Keratinocyte (primary cell): ENCODE measurements around the gene SEC14L2. TPM values are rescaled to one million over a fixed set of nuclear protein-coding genes. Genes with fewer than 3 reads are reported as not detected.

ENCODE experiments used
- DNase-seq: peaks from one replicate; pipeline ENCODE4 v3.0.0-alpha.2; 2011; ENCODE audit warnings: low read depth, missing footprints, low spot score
- FAIRE-seq: peaks from 2 replicates; lab custom pipeline; 2011; peaks lifted over from hg19 to GRCh38; lab: Jason Lieb, UNC
- H2AFZ ChIP-seq: 2 replicates; pipeline ENCODE4 v1.6.0; 2012; ENCODE audit warnings: low read length, control low read depth, inconsistent platforms; ENCODE audit not compliant: control insufficient read depth
- H3K27ac ChIP-seq: 2 replicates; pipeline ENCODE4 v1.5.1; 2011; ENCODE audit warnings: low read length; ENCODE audit not compliant: control insufficient read depth, insufficient read depth
- H3K27me3 ChIP-seq: 3 replicates; pipeline ENCODE4 v1.6.0; 2011; ENCODE audit warnings: low read length; ENCODE audit not compliant: control insufficient read depth, insufficient read depth; ENCODE audit errors: extremely low read depth
- H3K36me3 ChIP-seq, 2 experiments: 2 replicates in 1 of 2; 3 replicates in 1 of 2; pipeline ENCODE4 v1.5.1; 2011; ENCODE audit warnings: low read length in 2 of 2, mild to moderate bottlenecking in 1 of 2; ENCODE audit not compliant: control insufficient read depth in 2 of 2, insufficient read depth in 2 of 2; ENCODE audit errors: extremely low read depth in 1 of 2
- H3K4me1 ChIP-seq: 3 replicates; pipeline ENCODE4 v1.5.1; 2011; ENCODE audit warnings: low read length; ENCODE audit not compliant: control insufficient read depth, insufficient read depth; ENCODE audit errors: extremely low read depth
- H3K4me2 ChIP-seq: 3 replicates; pipeline ENCODE4 v1.6.0; 2011; ENCODE audit warnings: low read depth, low read length; ENCODE audit not compliant: control insufficient read depth, insufficient read depth; ENCODE audit errors: extremely low read depth
- H3K4me3 ChIP-seq, 3 experiments: fragments of 200-600 bp in 1 of 3; sonication (generic) in 1 of 3; 2 replicates in 2 of 3; 3 replicates in 1 of 3; pipeline ENCODE4 v1.5.1; 2011 to 2016; ENCODE audit warnings: low read length in 3 of 3, mild to moderate bottlenecking in 3 of 3, control low read depth in 2 of 3, inconsistent platforms in 1 of 3, low read depth in 1 of 3, mixed read lengths in 1 of 3, mixed run types in 1 of 3, moderate library complexity in 1 of 3; ENCODE audit not compliant: control insufficient read depth in 2 of 3, insufficient read depth in 2 of 3; ENCODE audit errors: extremely low read depth in 1 of 3
- H3K79me2 ChIP-seq: 2 replicates; pipeline ENCODE4 v1.6.0; 2012; ENCODE audit warnings: low read length; ENCODE audit not compliant: control insufficient read depth, insufficient read depth
- H3K9ac ChIP-seq: 3 replicates; pipeline ENCODE4 v1.6.0; 2011; ENCODE audit warnings: low read length; ENCODE audit not compliant: control insufficient read depth, insufficient read depth; ENCODE audit errors: extremely low read depth
- H3K9me1 ChIP-seq: 3 replicates; pipeline ENCODE4 v1.6.0; 2011; ENCODE audit warnings: low read length; ENCODE audit not compliant: control insufficient read depth, insufficient read depth; ENCODE audit errors: extremely low read depth
- H3K9me3 ChIP-seq: 2 replicates; pipeline ENCODE4 v1.5.1; 2012; ENCODE audit warnings: low read depth, low read length; ENCODE audit not compliant: control insufficient read depth
- H4K20me1 ChIP-seq: 3 replicates; pipeline ENCODE4 v1.6.0; 2011; ENCODE audit warnings: low read length; ENCODE audit not compliant: control insufficient read depth, insufficient read depth; ENCODE audit errors: extremely low read depth
- EZH2 ChIP-seq: IDR thresholded peaks from one replicate; pipeline ENCODE4 v1.6.1; 2012; ENCODE audit warnings: inconsistent platforms, mild to moderate bottlenecking, low read length, moderate library complexity
- dilution Hi-C: fragments of 300-500 bp; cut with MboI; formaldehyde crosslinking; loops from one replicate; pipeline ENCODE4 v1.7.0; 2020; ENCODE audit warnings: low sequenced_read_pairs; ENCODE audit not compliant: extremely low pct_ligation_motif_present
- polyA plus RNA-seq, 5 experiments: library from polyadenylated mRNA; depleted of rRNA in 3 of 5; stranded (reverse) in 3 of 5; stranded (forward) in 1 of 5; unstranded in 1 of 5; fragments of >200 nt; gene quantifications; 1 replicate in 1 of 5; 2 replicates in 3 of 5; 3 replicates in 1 of 5; pipeline versions ENCODE4 v1.2.1 to v1.2.3, GENCODE V29; 2011 to 2012; ENCODE audit warnings: missing spikeins in 2 of 5, low read depth in 1 of 5, low replicate concordance in 1 of 5
- TF ChIP-seq, protein P1 (sequence below), 3 experiments: IDR thresholded peaks in 1 of 3; conservative IDR thresholded peaks in 1 of 3; optimal IDR thresholded peaks in 1 of 3; 2 replicates in 2 of 3; 3 replicates in 1 of 3; pipeline versions ENCODE3 to v1.5.1; 2011; ENCODE audit warnings: low read length in 3 of 3, mild to moderate bottlenecking in 3 of 3, moderate library complexity in 2 of 3, control low read depth in 1 of 3, inconsistent platforms in 1 of 3; ENCODE audit not compliant: insufficient read depth in 2 of 3; ENCODE audit errors: extremely low read depth in 1 of 3

Gene SEC14L2
- polyA plus RNA-seq, 1 donor (not counting 4 experiments of a cell fraction or from before 2014, with no cell fraction given) = 103 TPM

- no peaks in the 10 kb centered on the region for H3K9me1 ChIP-seq
- FAIRE-seq (no peak), DNase-seq (no peak)
- no peaks in the 10 kb centered on the region for H4K20me1 ChIP-seq
- TF ChIP-seq EZH2 = no peak
- TF ChIP-seq, protein P1, sequence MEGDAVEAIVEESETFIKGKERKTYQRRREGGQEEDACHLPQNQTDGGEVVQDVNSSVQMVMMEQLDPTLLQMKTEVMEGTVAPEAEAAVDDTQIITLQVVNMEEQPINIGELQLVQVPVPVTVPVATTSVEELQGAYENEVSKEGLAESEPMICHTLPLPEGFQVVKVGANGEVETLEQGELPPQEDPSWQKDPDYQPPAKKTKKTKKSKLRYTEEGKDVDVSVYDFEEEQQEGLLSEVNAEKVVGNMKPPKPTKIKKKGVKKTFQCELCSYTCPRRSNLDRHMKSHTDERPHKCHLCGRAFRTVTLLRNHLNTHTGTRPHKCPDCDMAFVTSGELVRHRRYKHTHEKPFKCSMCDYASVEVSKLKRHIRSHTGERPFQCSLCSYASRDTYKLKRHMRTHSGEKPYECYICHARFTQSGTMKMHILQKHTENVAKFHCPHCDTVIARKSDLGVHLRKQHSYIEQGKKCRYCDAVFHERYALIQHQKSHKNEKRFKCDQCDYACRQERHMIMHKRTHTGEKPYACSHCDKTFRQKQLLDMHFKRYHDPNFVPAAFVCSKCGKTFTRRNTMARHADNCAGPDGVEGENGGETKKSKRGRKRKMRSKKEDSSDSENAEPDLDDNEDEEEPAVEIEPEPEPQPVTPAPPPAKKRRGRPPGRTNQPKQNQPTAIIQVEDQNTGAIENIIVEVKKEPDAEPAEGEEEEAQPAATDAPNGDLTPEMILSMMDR (optimal IDR thresholded peaks at IDR 0.05 in 1 of 3, IDR thresholded peaks at IDR 0.05 in 1 of 3, conservative IDR thresholded peaks at IDR 0.05 in 1 of 3; ENCODE audit: extremely low read depth in 1 of 3, insufficient read depth in 2 of 3, low read length in 3 of 3) = no peak
- peaks cover 6% of the 10 kb centered on the region for H3K4me1 ChIP-seq
- H3K27ac ChIP-seq = no peak overlapping the region
- no peaks in the 10 kb centered on the region for H3K27me3 ChIP-seq
- no peak overlapping the region for H2AFZ ChIP-seq
- H3K9me3 ChIP-seq = no peaks in the 10 kb centered on the region
- no peak overlapping the region for H3K4me2 ChIP-seq
- H3K4me3 ChIP-seq = no peak overlapping the region
- H3K9ac ChIP-seq = no peak overlapping the region
- H3K36me3 ChIP-seq = peaks cover 3 to 24% of the 10 kb centered on the region in 2 experiments
- no peaks in the 10 kb centered on the region for H3K79me2 ChIP-seq
- dilution Hi-C loops = no loop called here
These were observed 14.5 kb upstream of the SEC14L2 start for GRCh38 chr22:30382340-30382739.

DNA sequence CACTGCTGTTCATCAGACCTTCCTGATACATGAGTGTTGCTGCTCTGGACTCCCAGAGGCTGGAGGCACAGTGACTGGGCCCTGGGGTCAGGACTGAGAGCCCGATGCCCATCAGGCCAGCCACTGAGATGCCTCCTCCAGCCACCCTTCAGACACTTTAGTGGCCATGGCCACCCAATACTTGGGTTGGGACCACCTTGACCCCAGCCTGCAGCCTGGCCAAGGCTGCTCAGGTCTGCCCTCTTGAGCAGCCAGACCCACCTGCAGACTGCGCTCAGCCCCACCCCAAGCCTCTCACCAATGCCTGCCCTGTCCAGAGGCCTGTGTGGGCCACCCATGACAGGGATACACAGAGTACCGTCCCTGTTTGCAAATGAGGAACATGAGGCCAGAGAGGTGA lies 13.8 kb upstream of the SEC14L2 start:
- no peaks in the 10 kb centered on the region for H3K9me1 ChIP-seq
- H3K4me2 ChIP-seq = no peak overlapping the region
- peaks cover 8% of the 10 kb centered on the region for H3K4me1 ChIP-seq
- FAIRE-seq = no peak
- H3K4me3 ChIP-seq = no peak overlapping the region
- peaks cover 3 to 19% of the 10 kb centered on the region in 2 experiments for H3K36me3 ChIP-seq
- no peak for DNase-seq
- no peak overlapping the region for H3K9ac ChIP-seq
- H3K79me2 ChIP-seq = no peaks in the 10 kb centered on the region
- no peak for TF ChIP-seq EZH2
- TF ChIP-seq, protein P1 (optimal IDR thresholded peaks at IDR 0.05 in 1 of 3, IDR thresholded peaks at IDR 0.05 in 1 of 3, conservative IDR thresholded peaks at IDR 0.05 in 1 of 3; ENCODE audit: extremely low read depth in 1 of 3, insufficient read depth in 2 of 3, low read length in 3 of 3) = no peak
- dilution Hi-C loops = no loop called here
- no peak overlapping the region for H2AFZ ChIP-seq
- H4K20me1 ChIP-seq = no peaks in the 10 kb centered on the region
- H3K27ac ChIP-seq = no peak overlapping the region
- no peaks in the 10 kb centered on the region for H3K27me3 ChIP-seq
- H3K9me3 ChIP-seq = no peaks in the 10 kb centered on the region
